Measurements from ENCODE around the gene HPCAL1.

HPCAL1 gene

GRCh38 chr2:10375570-10376281 lies 73.0 kb downstream of the HPCAL1 start:
- H4K20me1 ChIP-seq (ENCODE audit: insufficient read depth, low read length, poor library complexity, severe bottlenecking), result no peaks in the 10 kb centered on the region

GRCh38 chr2:10377052-10377746 lies 74.5 kb downstream of the HPCAL1 start:
- Histone ChIP-seq H3K9me3 (ENCODE audit: insufficient read depth, low read depth, low read length) (no peaks in the 10 kb centered on the region), H2AFZ (ENCODE audit: low read length) (no peak overlapping the region), H3K9me2 (replicated peaks; ENCODE audit: low read depth, low read length) (no peaks in the 10 kb centered on the region), H4K20me1 (ENCODE audit: insufficient read depth, low read length, poor library complexity, severe bottlenecking) (no peaks in the 10 kb centered on the region), H3K27me3 (ENCODE audit: insufficient read depth, low read length, poor library complexity, severe bottlenecking) (no peaks in the 10 kb centered on the region), H3K4me1 (ENCODE audit: insufficient read depth, low read length, poor library complexity, severe bottlenecking) (peaks cover 77% of the 10 kb centered on the region), H3K4me2 (ENCODE audit: low read depth, low read length, poor library complexity, severe bottlenecking) (peak overlapping the region; percentile 59), H3K36me3 (ENCODE audit: insufficient read depth, low read length) (no peaks in the 10 kb centered on the region), H3K9ac (ENCODE audit: low read depth, low read length, poor library complexity, severe bottlenecking) (peak overlapping the region; percentile 52), H3K79me2 (ENCODE audit: insufficient read depth, low read length) (peaks cover 94% of the 10 kb centered on the region; the same call in 1 of the 2 replicates), H3K4me3 (ENCODE audit: low read length, poor library complexity, severe bottlenecking) (peak overlapping the region; percentile 27), H3F3A (ENCODE audit: low read depth) (peaks cover 2% of the 10 kb centered on the region; the same call in 1 of the 2 replicates)
- TF ChIP-seq CTCF (conservative IDR thresholded peaks at IDR 0.05; ENCODE audit: low read length) (no peak), EZH2phosphoT487 (IDR thresholded peaks at IDR 0.05; ENCODE audit: borderline replicate concordance) (no peak)

More at GRCh38 chr2:10375570-10376281, 73.0 kb downstream of the HPCAL1 start:
- Histone ChIP-seq H3K79me2 (ENCODE audit: insufficient read depth, low read length) (peaks cover 91% of the 10 kb centered on the region; the same call in 1 of the 2 replicates), H3K9me2 (replicated peaks; ENCODE audit: low read depth, low read length) (no peaks in the 10 kb centered on the region), H3F3A (ENCODE audit: low read depth) (no peaks in the 10 kb centered on the region), H3K9ac (ENCODE audit: low read depth, low read length, poor library complexity, severe bottlenecking) (peak overlapping the region; percentile 49), H3K4me2 (ENCODE audit: low read depth, low read length, poor library complexity, severe bottlenecking) (peak overlapping the region; percentile 63), H2AFZ (ENCODE audit: low read length) (peak overlapping the region; percentile 18), H3K4me3 (ENCODE audit: low read length, poor library complexity, severe bottlenecking) (peak overlapping the region; percentile 33), H3K9me3 (ENCODE audit: insufficient read depth, low read depth, low read length) (no peaks in the 10 kb centered on the region), H3K36me3 (ENCODE audit: insufficient read depth, low read length) (no peaks in the 10 kb centered on the region), H3K27me3 (ENCODE audit: insufficient read depth, low read length, poor library complexity, severe bottlenecking) (no peaks in the 10 kb centered on the region), H3K4me1 (ENCODE audit: insufficient read depth, low read length, poor library complexity, severe bottlenecking) (peaks cover 62% of the 10 kb centered on the region)
- TF ChIP-seq CTCF (conservative IDR thresholded peaks at IDR 0.05; ENCODE audit: low read length) (no peak), EZH2phosphoT487 (IDR thresholded peaks at IDR 0.05; ENCODE audit: borderline replicate concordance) (no peak)

- Histone ChIP-seq H3K9me2 (replicated peaks; ENCODE audit: low read depth, low read length) (no peaks in the 10 kb centered on the region), H2AFZ (ENCODE audit: low read length) (no peak overlapping the region), H3K4me3 (ENCODE audit: low read length, poor library complexity, severe bottlenecking) (peak overlapping the region; percentile 27), H3F3A (ENCODE audit: low read depth) (peaks cover 2% of the 10 kb centered on the region; the same call in 1 of the 2 replicates), H3K4me2 (ENCODE audit: low read depth, low read length, poor library complexity, severe bottlenecking) (peak overlapping the region; percentile 59), H3K79me2 (ENCODE audit: insufficient read depth, low read length) (peaks cover 89% of the 10 kb centered on the region; the same call in 1 of the 2 replicates), H3K36me3 (ENCODE audit: insufficient read depth, low read length) (no peaks in the 10 kb centered on the region), H3K4me1 (ENCODE audit: insufficient read depth, low read length, poor library complexity, severe bottlenecking) (peaks cover 81% of the 10 kb centered on the region), H4K20me1 (ENCODE audit: insufficient read depth, low read length, poor library complexity, severe bottlenecking) (no peaks in the 10 kb centered on the region), H3K9me3 (ENCODE audit: insufficient read depth, low read depth, low read length) (no peaks in the 10 kb centered on the region), H3K9ac (ENCODE audit: low read depth, low read length, poor library complexity, severe bottlenecking) (peak overlapping the region; percentile 52), H3K27me3 (ENCODE audit: insufficient read depth, low read length, poor library complexity, severe bottlenecking) (no peaks in the 10 kb centered on the region)
- no peak for TF ChIP-seq CTCF (conservative IDR thresholded peaks at IDR 0.05; ENCODE audit: low read length)
Measured at GRCh38 chr2:10377747-10378085, 75.0 kb downstream of the HPCAL1 start.

All from Loucy (cell line).